A549 (cell line): Measurements from ENCODE around the gene PI4K2A. TPM values are rescaled to one million over a fixed set of nuclear protein-coding genes. Genes with fewer than 3 reads are reported as not detected.

Experiments used
- ATAC-seq, 2 experiments: fragments of 200-7000 bp in 1 of 2; fragments of >200 bp in 1 of 2; cut with Nextera tagmentation in 1 of 2; cut with Tn5 transposase in 1 of 2; 3 replicates each; pipeline versions ENCODE4 v1.8.0 to v1.9.1; 2018 to 2020; ENCODE audit warnings: mild to moderate bottlenecking in 1 of 2, moderate library complexity in 1 of 2
- CTCF ChIA-PET: fragments of 300-600 bp; sonication (Branson Sonifier 250); formaldehyde crosslinking; extraction: SDS; loops from one replicate; lab custom pipeline; 2021; ENCODE audit warnings: antibody characterized with exemption, inconsistent platforms; lab: Yijun Ruan, JAX
- POLR2A ChIA-PET: fragments of 350-600 bp; formaldehyde crosslinking; extraction: SDS; loops from one replicate; lab custom pipeline; 2021; ENCODE audit warnings: antibody characterized with exemption, inconsistent platforms; lab: Yijun Ruan, JAX
- DNase-seq, 2 experiments: peaks; one replicate each; pipeline versions ENCODE4 v3.0.0 to v3.0.0-alpha.2; 2011 to 2016; ENCODE audit warnings: low read depth in 1 of 2, low spot score in 1 of 2
- FAIRE-seq: peaks from 2 replicates; lab custom pipeline; 2011; peaks lifted over from hg19 to GRCh38; lab: Jason Lieb, UNC
- H3K27ac ChIP-seq, 2 experiments: fragments of >200 bp; sonication (Bioruptor Twin); formaldehyde crosslinking; 3 replicates each; pipeline ENCODE4 v1.5.1; 2016 to 2017
- H3K4me1 ChIP-seq: fragments of >200 bp; sonication (Bioruptor Twin); formaldehyde crosslinking; 3 replicates; pipeline ENCODE4 v1.6.1; 2016
- H3K4me2 ChIP-seq: fragments of >200 bp; sonication (Bioruptor Twin); formaldehyde crosslinking; 3 replicates; pipeline ENCODE4 v1.6.1; 2016
- H3K4me3 ChIP-seq: fragments of >200 bp; sonication (Bioruptor Twin); formaldehyde crosslinking; 3 replicates; pipeline ENCODE4 v1.5.1; 2016
- H3K9me3 ChIP-seq: fragments of >200 bp; sonication (Bioruptor Twin); formaldehyde crosslinking; 3 replicates; pipeline ENCODE4 v1.6.1; 2016
- BHLHE40 ChIP-seq: IDR thresholded peaks from 2 replicates; pipeline ENCODE4 v1.6.1; 2012; ENCODE audit warnings: low read depth, low read length, inconsistent platforms
- CEBPB ChIP-seq, 2 experiments: fragments of >200 bp in 1 of 2; sonication (Bioruptor Twin) in 1 of 2; formaldehyde crosslinking in 1 of 2; IDR thresholded peaks; 2 replicates each; pipeline ENCODE4 v1.6.1; 2012 to 2016
- E2F6 ChIP-seq: IDR thresholded peaks from 2 replicates; pipeline ENCODE4 v1.6.1; 2012; ENCODE audit warnings: low read depth, borderline replicate concordance
- EHF ChIP-seq: fragments of 250-450 bp; sonication (Bioruptor Pico); IDR thresholded peaks from 2 replicates; pipeline ENCODE4 v1.5.0; 2020; ENCODE audit warnings: mild to moderate bottlenecking
- EHMT2 ChIP-seq: fragments of 200-600 bp; sonication (generic); IDR thresholded peaks from 2 replicates; pipeline ENCODE4 v1.6.1; 2016; ENCODE audit warnings: antibody characterized with exemption, low read depth, mild to moderate bottlenecking, moderate library complexity
- FOSB ChIP-seq: fragments of 250-450 bp; sonication (Bioruptor Pico); IDR thresholded peaks from 2 replicates; pipeline ENCODE4 v1.5.0; 2020; ENCODE audit warnings: mild to moderate bottlenecking, moderate library complexity
- FOXS1 ChIP-seq: fragments of 250-450 bp; sonication (Bioruptor Pico); IDR thresholded peaks from 2 replicates; pipeline ENCODE4 v1.5.0; 2020; ENCODE audit warnings: mild to moderate bottlenecking, moderate library complexity
- GATA3 ChIP-seq: IDR thresholded peaks from 2 replicates; pipeline ENCODE4 v1.6.1; 2012; ENCODE audit warnings: borderline replicate concordance
- HOXA7 ChIP-seq: fragments of 250-450 bp; sonication (Bioruptor Pico); IDR thresholded peaks from 2 replicates; pipeline ENCODE4 v1.5.0; 2020; ENCODE audit warnings: mild to moderate bottlenecking, moderate library complexity
- HOXB5 ChIP-seq: fragments of 250-450 bp; sonication (Bioruptor Pico); IDR thresholded peaks from 2 replicates; pipeline ENCODE4 v1.5.0; 2020; ENCODE audit warnings: mild to moderate bottlenecking, moderate library complexity
- JUN ChIP-seq, 2 experiments: fragments of >200 bp; sonication (Bioruptor Twin); formaldehyde crosslinking; IDR thresholded peaks; 2 replicates in 1 of 2; 3 replicates in 1 of 2; pipeline ENCODE4 v1.6.1; 2016 to 2017
- KDM5A ChIP-seq: fragments of 200-600 bp; sonication (generic); IDR thresholded peaks from 2 replicates; pipeline ENCODE4 v1.6.1; 2016; ENCODE audit warnings: antibody characterized with exemption, mild to moderate bottlenecking
- MAX ChIP-seq: IDR thresholded peaks from 2 replicates; pipeline ENCODE4 v1.6.1; 2012
- MYC ChIP-seq: IDR thresholded peaks from 2 replicates; pipeline ENCODE4 v1.6.1; 2012; ENCODE audit warnings: mild to moderate bottlenecking, inconsistent platforms, low read length, improper control_type of control experiment, borderline replicate concordance
- PHF8 ChIP-seq: fragments of 200-600 bp; sonication (generic); IDR thresholded peaks from 2 replicates; pipeline ENCODE4 v1.6.1; 2016; ENCODE audit warnings: low read depth, mild to moderate bottlenecking, antibody characterized with exemption, moderate library complexity, borderline replicate concordance
- POLR2A ChIP-seq: IDR thresholded peaks from 2 replicates; pipeline ENCODE4 v1.6.1; 2012; ENCODE audit warnings: mild to moderate bottlenecking, low read length
- SREBF2 ChIP-seq: fragments of 450-650 bp; IDR thresholded peaks from 2 replicates; pipeline ENCODE4 v1.6.1; 2014; ENCODE audit warnings: mild to moderate bottlenecking, moderate library complexity
- ZNF302 ChIP-seq: fragments of 250-450 bp; sonication (Bioruptor Pico); IDR thresholded peaks from 2 replicates; pipeline ENCODE4 v1.9.0; 2021; ENCODE audit warnings: inconsistent platforms, mild to moderate bottlenecking, moderate library complexity
- WGBS: methylation state at CpG from one replicate; pipeline ENCODE4 v1.1.6; 2017; ENCODE audit errors: missing lambda C conversion rate; 5-methylcytosine and 5-hydroxymethylcytosine counted together
- polyA plus RNA-seq, 4 experiments: library from polyadenylated mRNA; depleted of rRNA in 3 of 4; stranded (reverse); fragments of >200 nt; fragmentation: RNase III in 1 of 4; extraction: RNeasy Plus Mini Kit Qiagen cat#74134 plus additional on column Dnase treatment in 1 of 4; gene quantifications; 2 replicates in 3 of 4; 3 replicates in 1 of 4; pipeline ENCODE4 v1.2.3, GENCODE V29; 2011 to 2017
- TF ChIP-seq, protein P1 (sequence below): fragments of >200 bp; sonication (Bioruptor Twin); formaldehyde crosslinking; IDR thresholded peaks from 2 replicates; pipeline ENCODE4 v1.6.1; 2016
- TF ChIP-seq, protein P2 (sequence below): fragments of 200-600 bp; sonication (generic); IDR thresholded peaks from 2 replicates; pipeline ENCODE4 v1.6.1; 2016; ENCODE audit warnings: antibody characterized with exemption, mild to moderate bottlenecking, moderate library complexity

The PI4K2A gene
- polyA plus RNA-seq, 2 of the 4 experiments (the other 2 are of a cell fraction), result 16.6 TPM

GRCh38 chr10:97644936-97645335 is 4.5 kb downstream of the PI4K2A start:
- POLR2A ChIA-PET, result no interaction called here
- TF ChIP-seq, protein P1, sequence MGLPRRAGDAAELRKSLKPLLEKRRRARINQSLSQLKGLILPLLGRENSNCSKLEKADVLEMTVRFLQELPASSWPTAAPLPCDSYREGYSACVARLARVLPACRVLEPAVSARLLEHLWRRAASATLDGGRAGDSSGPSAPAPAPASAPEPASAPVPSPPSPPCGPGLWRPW, result no peak
- TF ChIP-seq EHMT2, result no peak
- TF ChIP-seq ZNF302 (CRISPR knock-in tag), result no peak
- TF ChIP-seq E2F6, result no peak
- TF ChIP-seq GATA3, result no peak
- no peak for TF ChIP-seq HOXB5 (CRISPR knock-in tag)
- no peak for TF ChIP-seq PHF8
- TF ChIP-seq HOXA7, result no peak
- TF ChIP-seq MYC, result no peak
- TF ChIP-seq, protein P2, sequence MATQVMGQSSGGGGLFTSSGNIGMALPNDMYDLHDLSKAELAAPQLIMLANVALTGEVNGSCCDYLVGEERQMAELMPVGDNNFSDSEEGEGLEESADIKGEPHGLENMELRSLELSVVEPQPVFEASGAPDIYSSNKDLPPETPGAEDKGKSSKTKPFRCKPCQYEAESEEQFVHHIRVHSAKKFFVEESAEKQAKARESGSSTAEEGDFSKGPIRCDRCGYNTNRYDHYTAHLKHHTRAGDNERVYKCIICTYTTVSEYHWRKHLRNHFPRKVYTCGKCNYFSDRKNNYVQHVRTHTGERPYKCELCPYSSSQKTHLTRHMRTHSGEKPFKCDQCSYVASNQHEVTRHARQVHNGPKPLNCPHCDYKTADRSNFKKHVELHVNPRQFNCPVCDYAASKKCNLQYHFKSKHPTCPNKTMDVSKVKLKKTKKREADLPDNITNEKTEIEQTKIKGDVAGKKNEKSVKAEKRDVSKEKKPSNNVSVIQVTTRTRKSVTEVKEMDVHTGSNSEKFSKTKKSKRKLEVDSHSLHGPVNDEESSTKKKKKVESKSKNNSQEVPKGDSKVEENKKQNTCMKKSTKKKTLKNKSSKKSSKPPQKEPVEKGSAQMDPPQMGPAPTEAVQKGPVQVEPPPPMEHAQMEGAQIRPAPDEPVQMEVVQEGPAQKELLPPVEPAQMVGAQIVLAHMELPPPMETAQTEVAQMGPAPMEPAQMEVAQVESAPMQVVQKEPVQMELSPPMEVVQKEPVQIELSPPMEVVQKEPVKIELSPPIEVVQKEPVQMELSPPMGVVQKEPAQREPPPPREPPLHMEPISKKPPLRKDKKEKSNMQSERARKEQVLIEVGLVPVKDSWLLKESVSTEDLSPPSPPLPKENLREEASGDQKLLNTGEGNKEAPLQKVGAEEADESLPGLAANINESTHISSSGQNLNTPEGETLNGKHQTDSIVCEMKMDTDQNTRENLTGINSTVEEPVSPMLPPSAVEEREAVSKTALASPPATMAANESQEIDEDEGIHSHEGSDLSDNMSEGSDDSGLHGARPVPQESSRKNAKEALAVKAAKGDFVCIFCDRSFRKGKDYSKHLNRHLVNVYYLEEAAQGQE, result no peak
- TF ChIP-seq SREBF2, result no peak
- TF ChIP-seq KDM5A, result no peak
- no peak for TF ChIP-seq BHLHE40
- no peak for TF ChIP-seq CEBPB (IDR thresholded peaks at IDR 0.05)
- TF ChIP-seq FOSB (CRISPR knock-in tag), result no peak
- TF ChIP-seq JUN (IDR thresholded peaks at IDR 0.05), result no peak
- no peak for TF ChIP-seq MAX
- TF ChIP-seq FOXS1, result no peak
- no peak for TF ChIP-seq EHF (CRISPR knock-in tag)
- TF ChIP-seq, all 56 proteins: peak for 0
- CTCF ChIA-PET, result interaction anchor here (1.1 to 1.7 kb wide), 4 partner anchors 9 to 92 kb away, joined by 3 to 5 read pairs (median 4); partner anchors contain the start of gene MORN4
- Histone ChIP-seq H3K4me3 (no peak overlapping the region), H3K4me1 (peaks cover 43% of the 10 kb centered on the region), H3K27ac (no peak overlapping the region), H3K4me2 (no peak overlapping the region), H3K9me3 (no peaks in the 10 kb centered on the region)
- 96% methylated on average over 4 of the region's 4 CpGs for WGBS
- no peak for ATAC-seq
- no peak for FAIRE-seq
- no peak for DNase-seq

GRCh38 chr10:97647556-97647955 is 7.1 kb downstream of the PI4K2A start:
- peak overlapping the region; percentile 71 for H3K4me2 ChIP-seq
- TF ChIP-seq POLR2A, result no peak
- peak; percentile 70 to 86; a peak in 3 of 4 replicates for TF ChIP-seq CEBPB (IDR thresholded peaks at IDR 0.05)
- peaks cover 61% of the 10 kb centered on the region for H3K4me1 ChIP-seq
- ChIA-PET CTCF (interaction anchor here (0.9 to 3.9 kb wide), 5 partner anchors 9 to 94 kb away, joined by 3 to 14 read pairs (median 4); partner anchors contain the start of gene ANKRD2), POLR2A (interaction anchor here (0.6 kb wide), 1 partner anchor 71 kb away, joined by 3 read pairs; no protein-coding TSS in a partner anchor)
- H3K9me3 ChIP-seq, result no peaks in the 10 kb centered on the region
- H3K27ac ChIP-seq, result peak overlapping the region; percentile 88 to 91
- no peak overlapping the region for H3K4me3 ChIP-seq
- ATAC-seq, result no peak; a peak in 2 of 6 replicates
- no peak for DNase-seq
- no peak for FAIRE-seq
- WGBS, result 60% methylated on average over 1 of the region's 1 CpG
